H1 (cell line): ENCODE results near the gene PDE1A. TPM values are rescaled to one million over a fixed set of nuclear protein-coding genes. Genes with fewer than 3 reads are reported as not detected.

Experiments
- CTCF ChIA-PET: fragments of 300-600 bp; sonication (Branson Sonifier 250); formaldehyde crosslinking; loops from one replicate; lab custom pipeline; 2021; ENCODE audit not compliant: partially characterized antibody; lab: Charles Lee
- POLR2A ChIA-PET: fragments of 300-600 bp; sonication (Branson Sonifier 250); formaldehyde crosslinking; loops from one replicate; lab custom pipeline; 2021; ENCODE audit warnings: inconsistent platforms; ENCODE audit not compliant: partially characterized antibody; lab: Charles Lee
- DNase-seq, 2 experiments: peaks; one replicate each; pipeline versions ENCODE4 v3.0.0 to v3.0.0-alpha.2; 2010 to 2022; ENCODE audit warnings: low spot score in 2 of 2, low read depth in 1 of 2, mixed read lengths in 1 of 2
- FAIRE-seq: peaks from 2 replicates; lab custom pipeline; 2011; peaks lifted over from hg19 to GRCh38; lab: Jason Lieb, UNC
- H2AFZ ChIP-seq: 2 replicates; pipeline ENCODE4 v1.8.1; 2012; ENCODE audit warnings: low read length, inconsistent platforms
- H2AK5ac ChIP-seq: 2 replicates; pipeline ENCODE4 v1.6.1; 2013; ENCODE audit warnings: low read depth, low read length
- H2BK120ac ChIP-seq: replicated peaks from 2 replicates; pipeline ENCODE3; 2013; ENCODE audit warnings: low read depth, low read length, inconsistent platforms
- H2BK12ac ChIP-seq: 2 replicates; pipeline ENCODE4 v1.6.1; 2013; ENCODE audit warnings: low read depth, low read length
- H2BK15ac ChIP-seq: 2 replicates; pipeline ENCODE4 v1.6.1; 2013; ENCODE audit warnings: low read length
- H2BK20ac ChIP-seq: 2 replicates; pipeline ENCODE4 v1.6.1; 2013; ENCODE audit warnings: low read length
- H2BK5ac ChIP-seq: 2 replicates; pipeline ENCODE4 v1.6.1; 2013; ENCODE audit warnings: low read depth, low read length
- H3K14ac ChIP-seq: 2 replicates; pipeline ENCODE4 v1.6.1; 2013; ENCODE audit warnings: inconsistent platforms; ENCODE audit not compliant: insufficient read length
- H3K18ac ChIP-seq: 2 replicates; pipeline ENCODE4 v1.6.1; 2013; ENCODE audit warnings: low read length; ENCODE audit errors: extremely low read depth
- H3K23ac ChIP-seq: 2 replicates; pipeline ENCODE4 v1.6.1; 2013; ENCODE audit warnings: inconsistent platforms; ENCODE audit not compliant: insufficient read length
- H3K23me2 ChIP-seq: 2 replicates; pipeline ENCODE4 v1.6.1; 2013; ENCODE audit warnings: low read depth, low read length
- H3K27ac ChIP-seq: 2 replicates; pipeline ENCODE4 v1.6.1; 2011; ENCODE audit warnings: low read depth, low read length, inconsistent platforms
- H3K27me3 ChIP-seq, 4 experiments: replicated peaks in 1 of 4; 1 replicate in 1 of 4; 2 replicates in 3 of 4; pipeline versions ENCODE4 v1.6.1 to v1.8.1; 2011 to 2013; ENCODE audit warnings: low read length in 3 of 4, mild to moderate bottlenecking in 3 of 4, inconsistent platforms in 2 of 4, mixed read lengths in 2 of 4, moderate library complexity in 1 of 4; ENCODE audit not compliant: control insufficient read depth in 3 of 4, insufficient read depth in 3 of 4; ENCODE audit errors: extremely low read depth in 1 of 4
- H3K36me3 ChIP-seq, 4 experiments: 2 replicates each; pipeline versions ENCODE4 v1.6.1 to v1.8.1; 2011 to 2013; ENCODE audit warnings: mild to moderate bottlenecking in 4 of 4, low read length in 3 of 4, moderate library complexity in 2 of 4, control low read depth in 1 of 4, inconsistent platforms in 1 of 4; ENCODE audit not compliant: insufficient read depth in 4 of 4, control insufficient read depth in 2 of 4
- H3K4ac ChIP-seq: replicated peaks from 2 replicates; pipeline ENCODE3; 2013; ENCODE audit warnings: low read length, low read depth, mixed read lengths, inconsistent platforms; ENCODE audit not compliant: insufficient read length
- H3K4me1 ChIP-seq, 4 experiments: replicated peaks in 1 of 4; 1 replicate in 1 of 4; 2 replicates in 3 of 4; pipeline versions ENCODE4 v1.6.1 to v1.8.1; 2011 to 2013; ENCODE audit warnings: low read length in 3 of 4, inconsistent platforms in 2 of 4, mixed read lengths in 1 of 4; ENCODE audit not compliant: insufficient read depth in 4 of 4, control insufficient read depth in 3 of 4
- H3K4me2 ChIP-seq, 2 experiments: 2 replicates each; pipeline versions ENCODE4 v1.6.1 to v1.8.1; 2011 to 2013; ENCODE audit warnings: low read depth in 2 of 2, low read length in 2 of 2, control low read depth in 1 of 2, inconsistent platforms in 1 of 2, mild to moderate bottlenecking in 1 of 2; ENCODE audit not compliant: insufficient read depth in 1 of 2
- H3K4me3 ChIP-seq, 4 experiments: fragments of 200-600, 300-600 bp in 1 of 4; sonication (generic), shearing (Covaris generic), sonication (Bioruptor Twin) in 1 of 4; 2 replicates each; pipeline versions ENCODE4 v1.5.1 to v1.8.1; 2011 to 2016; ENCODE audit warnings: low read length in 4 of 4, low read depth in 3 of 4, control low read depth in 2 of 4, inconsistent platforms in 2 of 4, mild to moderate bottlenecking in 2 of 4, mixed read lengths in 1 of 4, moderate library complexity in 1 of 4; ENCODE audit not compliant: insufficient read depth in 2 of 4; ENCODE audit errors: extremely low read depth in 1 of 4
- H3K56ac ChIP-seq: replicated peaks from 2 replicates; pipeline ENCODE3; 2013; ENCODE audit warnings: low read depth, mild to moderate bottlenecking, mixed read lengths, low read length, inconsistent platforms; ENCODE audit not compliant: insufficient read length
- H3K79me1 ChIP-seq: 2 replicates; pipeline ENCODE4 v1.6.1; 2013; ENCODE audit warnings: low read depth, low read length, control low read depth
- H3K79me2 ChIP-seq, 2 experiments: 2 replicates each; pipeline versions ENCODE4 v1.6.1 to v1.8.1; 2012 to 2013; ENCODE audit warnings: low read length in 2 of 2, mild to moderate bottlenecking in 2 of 2, inconsistent platforms in 1 of 2; ENCODE audit not compliant: insufficient read depth in 2 of 2, control insufficient read depth in 1 of 2
- H3K9ac ChIP-seq, 4 experiments: replicated peaks in 1 of 4; 1 replicate in 1 of 4; 2 replicates in 3 of 4; pipeline versions ENCODE4 v1.6.1 to v1.8.1; 2011 to 2013; ENCODE audit warnings: low read depth in 3 of 4, low read length in 3 of 4, control low read depth in 2 of 4, mild to moderate bottlenecking in 2 of 4, moderate library complexity in 2 of 4, inconsistent platforms in 1 of 4; ENCODE audit errors: extremely low read depth in 1 of 4
- H3K9me3 ChIP-seq, 2 experiments: 2 replicates each; pipeline versions ENCODE4 v1.6.1 to v1.8.1; 2012 to 2013; ENCODE audit warnings: mild to moderate bottlenecking in 2 of 2, moderate library complexity in 2 of 2, control low read depth in 1 of 2, inconsistent platforms in 1 of 2, low read depth in 1 of 2, low read length in 1 of 2, mixed read lengths in 1 of 2; ENCODE audit not compliant: insufficient read depth in 2 of 2
- H4K20me1 ChIP-seq, 2 experiments: replicated peaks in 1 of 2; 2 replicates each; pipeline versions ENCODE3 to v1.8.1; 2011 to 2013; ENCODE audit warnings: inconsistent platforms in 2 of 2, low read length in 2 of 2, mild to moderate bottlenecking in 1 of 2; ENCODE audit not compliant: insufficient read depth in 2 of 2, control insufficient read depth in 1 of 2
- H4K5ac ChIP-seq: 2 replicates; pipeline ENCODE4 v1.6.1; 2013; ENCODE audit warnings: low read length, low read depth, mixed read lengths, inconsistent platforms; ENCODE audit not compliant: insufficient read length
- H4K8ac ChIP-seq: 2 replicates; pipeline ENCODE4 v1.8.0; 2013; ENCODE audit warnings: mild to moderate bottlenecking, moderate library complexity, low read length, inconsistent platforms; ENCODE audit not compliant: insufficient read depth; ENCODE audit errors: extremely low read depth
- H4K91ac ChIP-seq: replicated peaks from 2 replicates; pipeline ENCODE3; 2013; ENCODE audit warnings: low read length, mixed read lengths, inconsistent platforms; ENCODE audit not compliant: insufficient read length
- BRCA1 ChIP-seq: IDR thresholded peaks from 2 replicates; pipeline ENCODE4 v1.6.1; 2012; ENCODE audit warnings: low read depth, low read length, improper control_type of control experiment
- EGR1 ChIP-seq: IDR thresholded peaks from 2 replicates; pipeline ENCODE4 v1.6.1; 2011; ENCODE audit warnings: low read depth, low read length, borderline replicate concordance
- RNF2 ChIP-seq: fragments of 200-900, 300-1000 bp; sonication (generic); IDR thresholded peaks from 2 replicates; pipeline ENCODE4 v1.7.1; 2016; ENCODE audit warnings: borderline replicate concordance, low read depth, mild to moderate bottlenecking, antibody characterized with exemption, low read length; ENCODE audit not compliant: poor library complexity, severe bottlenecking; ENCODE audit errors: missing control alignments
- SAP30 ChIP-seq: fragments of 300-600 bp; sonication (generic); IDR thresholded peaks from 2 replicates; pipeline ENCODE4 v1.7.1; 2012; ENCODE audit warnings: low read length, moderate library complexity, mild to moderate bottlenecking, inconsistent platforms; ENCODE audit not compliant: insufficient read depth, insufficient replicate concordance
- SUZ12 ChIP-seq: fragments of 200-600 bp; sonication (generic); IDR thresholded peaks from 2 replicates; pipeline ENCODE4 v1.6.1; 2012; ENCODE audit warnings: mild to moderate bottlenecking, inconsistent platforms, low read length, moderate library complexity, mixed read lengths
- TBP ChIP-seq: IDR thresholded peaks from 2 replicates; pipeline ENCODE4 v1.6.1; 2011; ENCODE audit warnings: low read depth, low read length, improper control_type of control experiment
- YY1 ChIP-seq: IDR thresholded peaks from 2 replicates; pipeline ENCODE4 v1.6.1; 2011; ENCODE audit warnings: low read depth, mild to moderate bottlenecking, low read length
- ZNF274 ChIP-seq: IDR thresholded peaks from 2 replicates; pipeline ENCODE4 v1.7.0; 2012; ENCODE audit warnings: low read length, borderline replicate concordance; ENCODE audit errors: extremely low read depth
- WGBS, 2 experiments: shearing (Covaris generic) in 1 of 2; methylation state at CpG; one replicate each; pipeline versions ENCODE4 v1.1.6 to v1.1.7; 2013 to 2015; ENCODE audit warnings: low lambda C conversion rate in 2 of 2, mixed read lengths in 2 of 2, inconsistent platforms in 1 of 2, low coverage in 1 of 2, missing lambda C conversion rate in 1 of 2; ENCODE audit not compliant: insufficient replicate concordance in 2 of 2, insufficient coverage in 1 of 2, insufficient read length in 1 of 2; ENCODE audit errors: extremely low coverage in 1 of 2, missing lambda C conversion rate in 1 of 2; 5-methylcytosine and 5-hydroxymethylcytosine counted together
- polyA plus RNA-seq, 7 experiments: library from polyadenylated mRNA; depleted of rRNA in 3 of 7; stranded (reverse) in 5 of 7; unstranded in 2 of 7; fragments of >200 nt in 5 of 7; fragments of 200-250 nt in 2 of 7; gene quantifications; 1 replicate in 5 of 7; 2 replicates in 1 of 7; 4 replicates in 1 of 7; pipeline versions ENCODE4 v1.2.1 to v1.2.3, GENCODE V29; 2011 to 2013; ENCODE audit warnings: missing spikeins in 2 of 7, mixed read lengths in 2 of 7
- total RNA-seq: library from RNA; stranded (reverse); fragmentation: NEBNext Ultra II Directional; extraction: Animal tissue kit (Norgen Biotek cat#: 25700); gene quantifications from 2 replicates; pipeline ENCODE4 v1.2.1, GENCODE V29; 2021

PDE1A gene
- total and polyA plus RNA-seq, 2 of the 8 experiments (the other 6 are each of a cell fraction or from before 2014, with no cell fraction given), result 0.34 TPM; not detected in 1

- Histone ChIP-seq H3K9ac (no peak overlapping the region), H4K20me1 (no peaks in the 10 kb centered on the region)
- TF ChIP-seq RNF2 (no peak), BRCA1 (no peak), EGR1 (no peak), TBP (no peak), SUZ12 (no peak), ZNF274 (no peak), SAP30 (no peak), YY1 (no peak)
- TF ChIP-seq, all 59 proteins: peak for 0
- Histone ChIP-seq H2BK15ac (no peak overlapping the region), H4K5ac (no peak overlapping the region), H3K79me2 (no peaks in the 10 kb centered on the region), H3K27me3 (no peaks in the 10 kb centered on the region), H2BK20ac (no peak overlapping the region), H3K79me1 (no peaks in the 10 kb centered on the region), H2AK5ac (no peak overlapping the region), H3K18ac (no peak overlapping the region), H2BK5ac (no peak overlapping the region), H3K27ac (no peak overlapping the region), H3K9me3 (no peaks in the 10 kb centered on the region), H3K4me3 (no peak overlapping the region), H3K23me2 (no peaks in the 10 kb centered on the region), H4K91ac (no peak overlapping the region), H2AFZ (no peak overlapping the region), H3K14ac (no peak overlapping the region), H2BK120ac (no peak overlapping the region), H3K4ac (no peak overlapping the region), H3K56ac (no peak overlapping the region), H2BK12ac (no peak overlapping the region), H3K36me3 (no peaks in the 10 kb centered on the region), H3K23ac (no peak overlapping the region), H3K4me2 (no peak overlapping the region), H3K4me1 (no peaks in the 10 kb centered on the region), H4K8ac (no peak overlapping the region)
- ChIA-PET POLR2A (no interaction called here), CTCF (no interaction called here)
- 95% methylated on average over 2 of the region's 3 CpGs; no CpG with 5 or more reads in 1 of the 2 experiments for WGBS, 2 experiments
- DNase-seq (no peak), FAIRE-seq (no peak)
These were observed 263.0 kb downstream of the PDE1A start for GRCh38 chr2:182163878-182164277.
